Hepatocyte (in vitro differentiated cells): Measurements from ENCODE around the gene ABHD17B. TPM values are rescaled to one million over a fixed set of nuclear protein-coding genes. Genes with fewer than 3 reads are reported as not detected.

Experiments used
- DNase-seq: peaks from one replicate; pipeline ENCODE4 v3.0.0-alpha.2; 2016; ENCODE audit warnings: low spot score
- H2AFZ ChIP-seq: fragments of 200-600 bp; sonication (generic); 2 replicates; pipeline ENCODE4 v1.6.0; 2016; ENCODE audit warnings: antibody characterized with exemption, mild to moderate bottlenecking
- H3K27ac ChIP-seq: fragments of 200-600 bp; sonication (generic); 2 replicates; pipeline ENCODE4 v1.5.1; 2016; ENCODE audit warnings: mild to moderate bottlenecking
- H3K27me3 ChIP-seq: fragments of 200-600 bp; sonication (generic); 2 replicates; pipeline ENCODE4 v1.6.1; 2016
- H3K36me3 ChIP-seq: fragments of 200-600 bp; sonication (generic); replicated peaks from 2 replicates; pipeline ENCODE4 v1.5.1; 2016; ENCODE audit warnings: low read depth; ENCODE audit not compliant: insufficient read depth
- H3K4me1 ChIP-seq: fragments of 200-600 bp; sonication (generic); 2 replicates; pipeline ENCODE4 v1.5.1; 2016; ENCODE audit warnings: mild to moderate bottlenecking, moderate library complexity; ENCODE audit not compliant: insufficient read depth
- H3K4me2 ChIP-seq: fragments of 200-600 bp; sonication (generic); 2 replicates; pipeline ENCODE4 v1.6.0; 2016
- H3K4me3 ChIP-seq: fragments of 200-600 bp; sonication (generic); 2 replicates; pipeline ENCODE4 v1.5.1; 2016; ENCODE audit warnings: mild to moderate bottlenecking
- H3K79me2 ChIP-seq: fragments of 200-600 bp; sonication (generic); 2 replicates; pipeline ENCODE4 v1.6.0; 2017; ENCODE audit warnings: mild to moderate bottlenecking
- H3K9me2 ChIP-seq: fragments of 200-600 bp; sonication (generic); replicated peaks from 2 replicates; pipeline ENCODE4 v1.6.0; 2017; ENCODE audit warnings: mild to moderate bottlenecking; ENCODE audit not compliant: insufficient read depth
- H3K9me3 ChIP-seq: fragments of 200-600 bp; sonication (generic); 2 replicates; pipeline ENCODE4 v1.5.1; 2016; ENCODE audit warnings: low read depth, mild to moderate bottlenecking
- H4K20me1 ChIP-seq: fragments of 200-600 bp; sonication (generic); 2 replicates; pipeline ENCODE4 v1.6.0; 2016; ENCODE audit warnings: mild to moderate bottlenecking; ENCODE audit not compliant: insufficient read depth, poor library complexity, severe bottlenecking
- EZH2 ChIP-seq: fragments of 200-600 bp; sonication (generic); IDR thresholded peaks from 2 replicates; pipeline ENCODE4 v1.6.1; 2016; ENCODE audit warnings: antibody characterized with exemption, mild to moderate bottlenecking, borderline replicate concordance
- EZH2phosphoT487 ChIP-seq: fragments of 200-600 bp; sonication (generic); IDR thresholded peaks from one replicate; pipeline ENCODE4 v1.6.1; 2018; ENCODE audit warnings: antibody characterized with exemption, mild to moderate bottlenecking, low read depth, moderate library complexity; ENCODE audit not compliant: unreplicated experiment, severe bottlenecking
- WGBS: methylation state at CpG from one replicate; pipeline ENCODE4 v1.1.6; 2016; ENCODE audit warnings: low lambda C conversion rate; ENCODE audit errors: missing lambda C conversion rate; 5-methylcytosine and 5-hydroxymethylcytosine counted together
- polyA plus RNA-seq: library from polyadenylated mRNA; unstranded; fragments of >200 nt; fragmentation: Nextera tagmentation; extraction: Ambion mirVana; gene quantifications from 2 replicates; pipeline ENCODE4 v1.2.1, GENCODE V29; 2016
- total RNA-seq: library from RNA; depleted of rRNA; stranded (reverse); fragments of >200 nt; gene quantifications from 2 replicates; pipeline ENCODE4 v1.2.3, GENCODE V29; 2014
- TF ChIP-seq, protein P1 (sequence below): fragments of 200-600 bp; sonication (generic); IDR thresholded peaks from 2 replicates; pipeline ENCODE4 v1.5.1; 2016; ENCODE audit warnings: antibody characterized with exemption, mild to moderate bottlenecking; ENCODE audit not compliant: poor library complexity

Gene ABHD17B
- total and polyA plus RNA-seq, 2 experiments from 2014 or later: 26.9 to 40.0 TPM

DNA sequence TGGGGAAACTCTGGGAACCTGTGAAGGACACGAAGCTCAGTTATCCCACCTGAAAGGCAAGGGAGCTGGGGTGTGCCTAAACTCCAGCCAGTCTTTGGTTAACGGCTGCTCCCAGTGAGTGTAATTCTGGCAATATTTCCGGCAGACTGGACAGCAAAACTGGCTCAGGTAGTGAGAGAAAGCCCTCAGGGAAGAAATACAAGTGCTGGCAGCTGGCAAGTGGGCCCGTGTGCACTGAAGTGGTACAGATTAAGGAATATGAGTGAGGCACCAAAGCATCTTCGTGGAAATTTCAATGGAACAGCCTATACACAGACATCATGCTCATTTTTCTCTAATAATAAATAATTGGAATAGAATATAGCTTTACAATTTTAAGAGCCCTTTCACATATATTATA lies 56.2 kb downstream of the ABHD17B start:
- Histone ChIP-seq H3K27ac (no peak overlapping the region), H3K79me2 (no peaks in the 10 kb centered on the region), H3K36me3 (peaks cover 6% of the 10 kb centered on the region), H3K9me3 (peaks cover 6% of the 10 kb centered on the region), H2AFZ (no peak overlapping the region), H3K4me1 (no peaks in the 10 kb centered on the region), H3K4me2 (no peak overlapping the region), H4K20me1 (no peaks in the 10 kb centered on the region), H3K4me3 (no peak overlapping the region), H3K27me3 (no peaks in the 10 kb centered on the region), H3K9me2 (no peaks in the 10 kb centered on the region)
- DNase-seq: no peak
- 83% methylated on average over 5 of the region's 5 CpGs for WGBS
- TF ChIP-seq, protein P1, sequence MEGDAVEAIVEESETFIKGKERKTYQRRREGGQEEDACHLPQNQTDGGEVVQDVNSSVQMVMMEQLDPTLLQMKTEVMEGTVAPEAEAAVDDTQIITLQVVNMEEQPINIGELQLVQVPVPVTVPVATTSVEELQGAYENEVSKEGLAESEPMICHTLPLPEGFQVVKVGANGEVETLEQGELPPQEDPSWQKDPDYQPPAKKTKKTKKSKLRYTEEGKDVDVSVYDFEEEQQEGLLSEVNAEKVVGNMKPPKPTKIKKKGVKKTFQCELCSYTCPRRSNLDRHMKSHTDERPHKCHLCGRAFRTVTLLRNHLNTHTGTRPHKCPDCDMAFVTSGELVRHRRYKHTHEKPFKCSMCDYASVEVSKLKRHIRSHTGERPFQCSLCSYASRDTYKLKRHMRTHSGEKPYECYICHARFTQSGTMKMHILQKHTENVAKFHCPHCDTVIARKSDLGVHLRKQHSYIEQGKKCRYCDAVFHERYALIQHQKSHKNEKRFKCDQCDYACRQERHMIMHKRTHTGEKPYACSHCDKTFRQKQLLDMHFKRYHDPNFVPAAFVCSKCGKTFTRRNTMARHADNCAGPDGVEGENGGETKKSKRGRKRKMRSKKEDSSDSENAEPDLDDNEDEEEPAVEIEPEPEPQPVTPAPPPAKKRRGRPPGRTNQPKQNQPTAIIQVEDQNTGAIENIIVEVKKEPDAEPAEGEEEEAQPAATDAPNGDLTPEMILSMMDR: no peak
- no peak for TF ChIP-seq EZH2
- no peak for TF ChIP-seq EZH2phosphoT487

DNA sequence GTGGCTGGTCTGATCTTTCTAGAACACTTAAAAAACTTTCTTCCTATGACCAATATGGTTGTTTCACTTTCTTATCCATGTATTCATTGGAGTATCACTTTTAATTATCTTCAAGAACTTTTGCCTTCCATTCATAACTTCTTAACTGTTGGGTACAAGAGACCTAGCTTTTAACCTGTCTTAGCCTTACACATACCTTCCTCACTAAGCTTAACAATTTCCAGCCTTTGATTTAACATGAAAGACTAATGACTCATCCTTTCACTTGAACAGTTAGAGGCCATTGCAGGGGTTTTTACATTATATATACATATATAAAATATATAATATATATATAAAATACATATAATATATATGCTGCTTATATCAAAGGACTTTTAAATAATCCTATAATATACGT lies 57.9 kb downstream of the ABHD17B start:
- H3K9me3 ChIP-seq: no peaks in the 10 kb centered on the region
- no peak overlapping the region for H3K27ac ChIP-seq
- no peak overlapping the region for H3K4me2 ChIP-seq
- no peaks in the 10 kb centered on the region for H3K4me1 ChIP-seq
- no peaks in the 10 kb centered on the region for H3K9me2 ChIP-seq
- 97% methylated on average over 1 of the region's 1 CpG for WGBS
- TF ChIP-seq EZH2phosphoT487 (no peak), EZH2 (no peak)
- TF ChIP-seq, protein P1: no peak
- no peak overlapping the region for H2AFZ ChIP-seq
- no peak overlapping the region for H3K4me3 ChIP-seq
- no peaks in the 10 kb centered on the region for H3K27me3 ChIP-seq
- H3K79me2 ChIP-seq: no peaks in the 10 kb centered on the region
- DNase-seq: no peak
- no peaks in the 10 kb centered on the region for H4K20me1 ChIP-seq
- H3K36me3 ChIP-seq: no peaks in the 10 kb centered on the region

DNA sequence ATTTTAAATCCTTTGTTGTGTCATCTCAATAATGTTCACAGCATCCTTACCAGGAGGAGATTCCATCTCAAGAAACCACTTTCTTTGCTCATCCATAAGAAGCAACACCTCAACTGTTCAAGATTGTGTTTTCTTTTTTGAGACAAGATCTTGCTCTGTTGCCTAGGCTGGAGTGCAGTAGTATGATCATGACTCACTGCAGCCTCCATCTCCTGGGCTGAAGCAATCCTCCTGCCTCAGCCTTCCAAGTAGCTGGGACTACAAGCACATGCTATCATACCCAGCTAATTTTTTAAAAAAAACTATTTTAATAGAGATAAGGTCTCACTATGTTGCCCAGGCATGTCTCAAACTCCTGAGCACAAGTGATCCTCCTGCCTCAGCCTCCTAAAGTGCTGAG lies 60.0 kb downstream of the ABHD17B start:
- Histone ChIP-seq H3K27ac (no peak overlapping the region), H3K9me3 (no peaks in the 10 kb centered on the region), H3K4me2 (no peak overlapping the region), H3K9me2 (no peaks in the 10 kb centered on the region), H3K4me1 (no peaks in the 10 kb centered on the region), H2AFZ (no peak overlapping the region), H3K79me2 (no peaks in the 10 kb centered on the region), H4K20me1 (no peaks in the 10 kb centered on the region), H3K4me3 (no peak overlapping the region), H3K27me3 (no peaks in the 10 kb centered on the region), H3K36me3 (no peaks in the 10 kb centered on the region)
- no peak for DNase-seq
- TF ChIP-seq, protein P1: no peak
- TF ChIP-seq EZH2 (no peak), EZH2phosphoT487 (no peak)

DNA sequence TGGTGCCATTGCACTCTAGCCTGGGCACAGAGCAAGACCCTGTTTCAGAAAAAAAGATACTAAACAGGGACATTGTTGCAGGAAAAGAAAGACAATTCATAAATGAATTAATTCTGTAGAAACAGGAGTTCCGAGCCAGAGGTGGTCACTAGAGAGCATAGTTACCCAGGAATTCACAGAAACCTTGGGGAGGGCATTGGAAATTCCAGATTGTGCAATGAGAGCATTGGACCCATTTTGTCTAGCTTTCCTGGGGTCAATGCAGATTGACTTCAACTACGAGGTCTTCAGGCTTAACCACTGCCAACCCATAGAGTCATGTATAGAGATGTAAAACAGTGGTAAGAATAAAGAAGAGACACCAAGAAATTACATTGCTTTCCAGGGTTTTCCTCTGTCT lies 63.1 kb downstream of the ABHD17B start:
- Histone ChIP-seq H3K9me2 (no peaks in the 10 kb centered on the region), H3K4me1 (no peaks in the 10 kb centered on the region), H2AFZ (no peak overlapping the region), H4K20me1 (no peaks in the 10 kb centered on the region), H3K4me3 (no peak overlapping the region), H3K36me3 (no peaks in the 10 kb centered on the region), H3K27ac (no peak overlapping the region), H3K79me2 (no peaks in the 10 kb centered on the region), H3K4me2 (no peak overlapping the region), H3K9me3 (no peaks in the 10 kb centered on the region), H3K27me3 (no peaks in the 10 kb centered on the region)
- no peak for DNase-seq
- TF ChIP-seq EZH2 (no peak), EZH2phosphoT487 (no peak)
- TF ChIP-seq, protein P1: no peak
- WGBS: 88% methylated on average over 2 of the region's 2 CpGs
